ENCODE measurements around the gene TTYH3. TPM values are rescaled to one million over a fixed set of nuclear protein-coding genes. Genes with fewer than 3 reads are reported as not detected.
"Not testable (repeated sequence)": the region's sequence is repeated elsewhere in the genome, so short reads cannot be mapped to it uniquely, and the experiment has no call there.

Gene TTYH3
- total RNA-seq, 1 donor = 41.2 TPM

DNA sequence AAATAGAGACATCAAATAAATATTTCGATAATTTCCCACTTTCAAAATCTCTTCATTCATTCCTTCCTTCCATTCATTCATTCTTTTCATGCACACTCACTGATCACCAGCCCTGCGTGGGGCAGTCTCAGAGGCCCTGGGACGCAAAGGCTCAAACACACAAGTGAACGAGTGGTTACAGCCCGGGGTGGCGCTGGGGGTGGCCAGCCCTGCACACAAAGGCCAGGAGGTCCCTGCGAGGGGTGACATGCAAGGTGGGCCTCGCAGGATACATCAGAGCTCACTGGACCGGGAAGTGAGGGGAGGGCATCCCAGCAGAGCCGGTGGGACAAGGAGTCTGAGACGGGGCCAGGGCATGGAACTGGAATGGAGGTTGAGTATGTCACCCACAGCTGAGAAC is 29.9 kb upstream of the TTYH3 start:
- no peak for DNase-seq (ENCODE audit: low read depth in 2 of 3, low spot score in 2 of 3)

DNA sequence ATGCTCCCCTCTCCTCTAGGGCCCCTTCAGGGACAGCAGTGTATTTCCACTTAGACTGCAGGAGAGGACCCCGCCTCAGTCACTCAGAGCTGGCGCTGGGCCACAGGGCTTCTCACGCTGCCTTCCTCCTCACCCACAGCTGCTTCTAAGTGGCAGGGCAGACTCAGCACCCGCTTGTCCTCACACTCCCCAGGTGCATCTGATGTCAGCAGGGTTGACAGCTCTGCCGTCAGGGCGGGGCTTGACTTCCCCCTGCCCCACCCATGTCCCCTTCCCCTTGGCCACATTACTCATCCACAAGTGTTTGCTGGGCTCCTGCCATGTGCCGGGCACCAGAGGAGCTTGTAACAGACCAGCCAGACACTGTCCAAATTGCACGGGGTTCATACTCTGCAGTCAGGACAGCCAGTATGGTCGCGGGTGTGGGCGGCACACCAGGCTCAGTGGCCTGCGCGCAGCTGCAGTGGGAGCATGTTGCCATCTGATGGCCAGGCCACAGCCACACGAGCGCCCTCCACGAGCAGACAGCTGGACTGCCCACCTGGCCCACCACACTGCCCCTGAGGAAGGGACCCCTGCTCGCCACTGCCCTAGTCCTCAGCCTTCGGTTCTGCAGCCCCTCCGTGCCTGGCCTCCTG is 29.3 kb upstream of the TTYH3 start:
- peak in 1 of 3 donors; percentile 53 for DNase-seq (ENCODE audit: low read depth in 2 of 3, low spot score in 2 of 3)

DNA sequence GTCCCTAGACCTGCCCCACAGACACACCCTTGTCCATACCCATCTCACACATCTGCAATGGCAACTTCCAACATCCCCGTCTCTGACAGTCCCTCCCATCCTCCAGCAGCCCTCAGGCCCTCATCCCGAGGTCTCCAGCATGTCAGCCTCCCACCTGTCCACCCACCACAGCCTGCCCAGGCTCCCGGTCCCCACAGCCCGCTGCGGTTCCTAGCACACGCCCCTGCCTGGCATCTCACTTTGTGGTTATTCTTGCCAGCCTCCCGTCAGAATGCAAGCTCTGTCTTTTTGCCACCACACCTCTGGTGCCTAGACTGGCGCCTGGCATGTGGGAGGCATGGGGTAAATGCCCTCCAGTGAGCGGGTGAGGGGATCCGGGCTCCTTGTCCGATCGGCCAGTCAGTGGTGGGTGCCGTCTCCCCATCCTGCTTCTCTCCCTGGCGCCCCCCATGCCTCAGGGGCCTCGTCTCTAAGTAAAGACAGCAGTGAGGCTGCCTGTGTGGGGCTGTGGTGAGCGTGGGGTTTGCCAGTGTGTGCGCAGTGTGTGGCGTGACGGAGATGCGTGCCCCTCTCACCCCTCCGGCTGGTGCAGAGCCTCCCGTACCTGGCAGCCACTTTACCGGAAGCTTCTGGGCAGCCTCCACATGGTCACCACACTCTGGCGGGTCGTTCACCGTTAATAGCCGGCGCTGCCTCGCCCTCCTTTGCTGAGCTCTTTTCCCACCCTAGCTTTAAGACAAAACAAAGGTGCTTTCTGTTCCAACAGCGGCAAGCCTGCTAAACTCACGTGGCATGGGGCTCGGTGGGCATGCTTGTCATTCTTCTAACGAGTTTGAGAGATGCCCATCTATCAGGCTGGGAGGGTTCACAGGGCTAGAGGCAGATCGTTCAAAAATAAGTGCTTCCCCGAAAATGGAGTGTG is 28.5 kb upstream of the TTYH3 start:
- no peak for DNase-seq (ENCODE audit: low read depth in 2 of 3, low spot score in 2 of 3)

DNA sequence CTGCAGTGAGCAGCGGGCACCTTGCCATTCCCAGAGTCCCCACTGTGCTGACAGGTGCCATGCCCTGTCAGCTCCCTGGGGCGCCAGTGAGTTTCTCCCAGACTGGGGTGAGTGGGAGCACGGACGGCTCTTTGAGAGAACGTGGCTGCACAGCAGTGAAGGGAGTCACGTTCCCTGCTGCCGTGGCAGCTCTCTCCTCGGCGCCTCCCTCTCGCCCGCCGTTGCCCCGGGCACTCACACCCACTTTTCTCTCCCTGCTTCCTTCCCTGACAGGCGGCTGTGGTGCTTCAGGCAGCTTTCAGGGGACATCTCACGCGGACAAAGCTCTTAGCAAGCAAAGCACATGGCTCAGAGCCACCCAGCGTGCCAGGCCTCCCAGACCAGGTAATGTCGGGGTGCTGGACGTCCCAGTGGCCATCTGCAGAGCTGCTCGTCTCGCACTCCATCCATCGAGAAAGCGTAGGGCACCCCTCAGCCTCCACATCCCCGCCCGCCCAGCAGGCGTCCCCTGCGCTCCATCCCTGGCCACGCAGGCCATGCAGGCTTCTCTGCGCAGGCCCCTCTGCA is 27.1 kb upstream of the TTYH3 start:
- no peak for DNase-seq (ENCODE audit: low read depth in 2 of 3, low spot score in 2 of 3)

DNA sequence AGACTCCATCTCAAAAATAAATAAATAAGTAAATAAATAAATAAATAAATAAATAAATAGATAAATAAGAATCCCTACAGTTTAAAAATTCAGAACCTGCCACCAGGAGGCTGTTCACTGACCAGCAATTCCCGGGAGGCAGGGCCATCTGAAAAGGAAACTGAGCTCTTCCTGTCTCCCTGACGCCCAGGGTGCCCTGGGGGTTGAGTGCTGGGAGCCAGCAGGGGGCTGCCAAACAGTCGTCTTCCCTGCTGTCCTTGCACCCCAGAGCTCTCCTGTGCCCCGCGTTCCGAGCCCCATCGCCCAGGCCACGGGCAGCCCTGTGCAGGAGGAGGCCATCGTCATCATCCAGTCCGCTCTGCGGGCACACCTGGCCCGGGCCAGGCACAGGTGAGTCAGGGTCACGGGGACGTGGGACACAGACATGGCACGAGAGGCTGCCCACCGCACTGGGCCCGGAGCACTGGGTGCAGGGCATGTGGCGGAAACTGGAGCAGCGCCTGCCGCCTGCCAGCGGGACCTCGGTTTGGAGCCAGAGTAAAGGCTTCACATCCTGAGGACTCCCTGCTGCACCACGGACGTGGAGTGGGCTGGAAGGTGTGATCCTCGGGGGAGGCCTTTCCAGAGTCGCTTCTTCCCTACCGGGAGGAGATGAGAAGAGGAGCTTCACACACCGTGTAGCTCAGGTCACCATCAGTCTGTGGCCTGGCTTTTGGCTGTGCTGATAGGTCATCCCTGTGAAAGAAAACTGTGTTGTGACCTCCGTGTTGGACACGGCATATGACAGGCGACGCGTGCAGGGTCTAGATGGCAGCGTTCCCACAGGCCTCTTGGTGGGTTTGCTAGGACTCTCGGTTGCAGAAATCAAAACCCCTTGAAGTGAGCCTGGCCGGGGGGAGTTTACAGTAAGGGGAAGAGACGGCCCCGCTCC is 25.9 kb upstream of the TTYH3 start:
- DNase-seq (ENCODE audit: low read depth in 2 of 3, low spot score in 2 of 3) = no peak

DNA sequence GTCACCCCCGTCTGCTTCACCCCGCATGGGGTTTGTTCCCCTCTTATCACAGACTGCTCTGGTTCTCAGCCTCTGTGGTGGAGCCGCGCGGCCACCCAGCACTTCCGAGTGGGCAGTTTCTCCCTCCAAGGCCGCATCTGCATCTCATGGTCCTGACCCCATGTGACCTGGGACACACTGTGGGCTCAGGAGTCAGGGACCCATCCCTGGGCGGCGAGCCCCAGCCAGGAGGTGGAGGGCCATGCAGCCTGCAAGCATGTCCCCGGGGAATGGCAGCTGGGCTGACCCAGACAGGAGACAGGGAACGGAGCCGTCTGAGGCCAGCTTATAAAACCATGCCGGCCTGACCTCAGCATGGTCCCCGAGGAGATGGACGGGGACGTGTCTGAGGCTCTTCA is 25.2 kb upstream of the TTYH3 start:
- DNase-seq (ENCODE audit: low read depth in 2 of 3, low spot score in 2 of 3) = no peak

DNA sequence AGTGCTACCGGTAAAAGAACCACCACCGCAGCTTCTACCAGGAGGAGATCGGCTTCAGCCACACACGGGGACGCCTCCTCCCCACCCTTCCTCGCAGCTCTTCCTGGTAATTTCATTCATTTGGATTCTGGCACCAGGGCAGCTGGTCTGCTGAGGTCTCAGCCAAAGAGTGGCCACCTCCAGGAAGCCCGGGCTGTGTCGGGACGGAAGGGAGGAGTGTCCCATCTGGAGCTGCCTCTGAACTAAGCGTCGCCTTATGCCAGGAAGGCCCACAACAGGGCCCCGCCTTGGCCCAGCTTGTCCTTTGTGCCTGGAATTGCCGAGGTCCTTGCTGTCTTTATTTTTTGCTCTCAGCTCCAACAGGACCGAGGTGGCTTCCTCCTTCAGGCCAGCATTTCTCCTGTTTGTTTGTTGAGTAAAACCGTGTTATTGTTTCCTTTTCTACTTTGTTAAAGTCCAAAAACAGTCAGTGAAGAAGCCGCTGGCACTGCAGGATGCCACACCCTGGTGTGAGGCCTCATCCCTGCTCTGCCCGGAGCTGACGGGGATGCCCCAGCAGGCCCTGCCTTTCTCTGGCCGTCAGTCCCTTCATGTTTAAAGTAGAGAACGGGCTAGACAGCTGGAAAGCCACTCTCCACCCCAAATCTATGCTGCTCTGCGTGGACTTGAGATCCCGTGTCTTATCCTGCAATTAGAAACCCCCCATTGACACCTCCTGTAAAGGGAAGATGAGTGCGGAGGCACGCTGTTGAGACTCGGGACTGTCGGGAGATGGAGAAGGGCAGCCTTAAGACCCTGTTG is 24.5 kb upstream of the TTYH3 start:
- no peak for DNase-seq (ENCODE audit: low read depth in 2 of 3, low spot score in 2 of 3)

DNA sequence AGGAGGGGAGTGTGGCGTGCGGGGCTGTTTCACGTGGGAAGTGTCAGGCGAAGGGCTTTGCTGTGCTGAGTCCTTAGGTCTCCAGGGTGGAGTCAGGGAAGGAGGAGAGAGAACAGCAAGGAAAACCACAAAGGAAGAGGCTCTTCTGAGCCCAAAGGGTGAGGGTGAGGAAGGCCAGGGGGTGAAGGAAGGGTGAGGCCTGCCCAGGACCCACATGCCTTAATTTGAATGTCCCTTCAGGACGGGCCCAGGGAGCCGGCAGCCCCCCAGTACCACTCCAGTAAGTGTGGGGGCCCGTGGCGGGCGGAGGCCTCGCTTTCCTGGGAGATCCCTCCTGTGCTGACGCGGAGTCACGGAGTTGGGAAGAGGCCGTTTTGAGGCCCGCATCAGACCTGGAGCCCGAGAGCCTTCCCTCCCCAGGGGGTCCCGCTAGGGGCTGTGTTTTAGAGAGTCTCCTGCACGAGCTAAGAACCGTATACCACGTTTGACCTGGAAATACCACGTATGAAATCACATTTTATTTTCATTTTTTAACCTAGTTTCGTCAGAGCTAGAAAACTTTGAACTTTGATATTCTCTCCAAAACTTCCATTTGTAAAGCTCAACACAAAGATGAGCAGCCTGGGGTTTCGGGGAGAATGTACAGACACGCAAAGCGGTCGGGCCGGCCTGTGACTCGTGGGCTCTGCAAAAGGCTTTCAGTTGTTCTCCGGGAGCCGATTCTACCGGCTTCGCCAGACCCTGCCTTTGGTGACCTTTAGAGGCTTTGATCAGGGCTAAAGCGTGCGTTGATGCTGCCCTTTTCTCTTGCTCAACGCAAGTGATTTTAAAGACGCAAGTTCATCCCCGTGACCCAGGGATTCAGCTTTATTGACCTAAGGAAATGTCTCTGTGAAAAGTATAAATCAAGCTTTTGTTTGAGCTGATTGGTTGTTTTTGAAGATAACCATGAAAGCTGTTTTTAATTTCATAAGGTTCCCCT is 23.6 kb upstream of the TTYH3 start:
- no peak for DNase-seq (ENCODE audit: low read depth in 2 of 3, low spot score in 2 of 3)

DNA sequence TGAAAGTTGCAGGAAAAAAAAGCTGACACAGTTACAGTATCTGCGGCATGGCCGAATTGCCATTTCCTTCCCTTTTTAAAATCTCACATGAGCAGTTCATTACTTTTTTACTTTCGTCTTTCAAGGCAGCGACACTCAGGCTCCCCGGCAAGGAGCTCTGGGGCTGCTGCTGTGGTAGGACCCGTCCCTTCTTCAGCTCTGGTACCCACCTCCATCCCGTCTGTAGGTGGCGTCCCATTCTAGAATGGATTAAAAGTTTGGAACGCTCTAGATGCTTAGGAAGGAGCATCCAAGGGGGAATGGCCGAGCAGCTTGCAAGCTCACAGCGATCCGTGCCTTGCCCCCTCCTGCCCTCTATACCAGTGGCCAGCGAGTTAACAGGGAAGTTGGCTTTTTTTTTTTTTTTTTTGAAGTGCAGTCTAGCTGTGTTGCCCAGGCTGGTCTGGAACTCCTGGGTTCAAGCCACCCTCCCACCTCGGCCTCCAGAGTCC is 22.8 kb upstream of the TTYH3 start:
- DNase-seq (ENCODE audit: low read depth in 2 of 3, low spot score in 2 of 3) = peak in 2 of 3 donors; percentile 88 to 95

DNA sequence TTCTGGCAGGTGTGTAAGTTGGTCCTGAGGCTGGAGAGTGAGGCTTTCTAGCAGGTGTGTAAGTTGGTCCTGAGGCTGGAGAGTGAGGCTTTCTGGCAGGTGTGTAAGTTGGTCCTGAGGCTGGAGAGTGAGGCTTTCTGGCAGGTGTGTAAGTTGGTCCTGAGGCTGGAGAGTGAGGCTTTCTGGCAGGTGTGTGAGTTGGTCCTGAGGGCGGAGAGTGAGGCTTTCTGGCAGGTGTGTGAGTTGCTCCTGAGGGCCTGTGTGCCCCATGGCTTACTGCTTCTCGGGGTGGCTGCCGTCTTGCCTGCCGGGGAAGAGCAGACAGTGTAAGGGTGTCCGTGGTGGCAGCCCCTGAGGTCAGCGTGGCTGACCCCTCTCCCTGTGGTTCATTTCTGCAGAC is 22.1 kb upstream of the TTYH3 start:
- not testable (repeated sequence) for DNase-seq (ENCODE audit: low read depth in 2 of 3, low spot score in 2 of 3)

DNA sequence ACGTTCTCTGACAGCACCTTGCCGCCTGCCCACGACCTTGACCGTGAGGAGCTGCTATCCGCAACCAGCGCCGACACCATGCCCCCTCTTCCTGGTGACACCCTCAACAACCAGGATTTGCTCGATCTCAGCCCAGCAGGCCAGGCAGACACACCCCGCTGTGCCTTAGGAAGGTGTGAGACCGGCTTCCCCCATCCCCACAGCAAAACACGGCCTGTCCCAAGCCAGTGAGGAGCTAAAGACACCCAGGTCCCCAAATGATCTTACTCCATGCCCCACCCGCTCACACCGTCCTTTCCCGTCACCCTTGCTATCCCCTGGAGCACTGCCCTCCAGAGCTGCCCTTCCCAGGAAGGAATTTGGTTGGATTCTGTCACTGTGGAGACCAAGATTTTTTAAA is 21.3 kb upstream of the TTYH3 start:
- no peak for DNase-seq (ENCODE audit: low read depth in 2 of 3, low spot score in 2 of 3)

DNA sequence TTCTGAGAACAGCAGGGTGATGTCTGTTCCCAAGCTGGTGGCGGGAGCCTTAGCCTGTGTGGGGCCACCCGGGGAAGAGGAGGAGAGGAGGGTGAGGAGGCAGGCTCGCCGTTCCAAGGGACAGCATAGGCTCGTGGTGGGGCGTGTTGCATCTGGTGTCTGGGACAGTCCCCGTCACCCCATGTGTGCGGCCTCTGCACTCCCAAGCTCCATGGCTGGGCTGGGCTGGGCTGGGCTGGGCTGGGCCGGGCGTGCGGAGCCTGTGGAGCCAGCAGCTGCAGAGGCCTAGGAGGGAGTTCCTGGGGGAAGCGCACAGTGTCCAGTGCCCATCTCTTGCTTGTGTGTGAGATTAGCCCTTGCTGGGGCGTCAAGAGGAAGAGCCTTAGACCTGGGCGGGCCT is 20.9 kb upstream of the TTYH3 start:
- DNase-seq (ENCODE audit: low read depth in 2 of 3, low spot score in 2 of 3) = no peak

DNA sequence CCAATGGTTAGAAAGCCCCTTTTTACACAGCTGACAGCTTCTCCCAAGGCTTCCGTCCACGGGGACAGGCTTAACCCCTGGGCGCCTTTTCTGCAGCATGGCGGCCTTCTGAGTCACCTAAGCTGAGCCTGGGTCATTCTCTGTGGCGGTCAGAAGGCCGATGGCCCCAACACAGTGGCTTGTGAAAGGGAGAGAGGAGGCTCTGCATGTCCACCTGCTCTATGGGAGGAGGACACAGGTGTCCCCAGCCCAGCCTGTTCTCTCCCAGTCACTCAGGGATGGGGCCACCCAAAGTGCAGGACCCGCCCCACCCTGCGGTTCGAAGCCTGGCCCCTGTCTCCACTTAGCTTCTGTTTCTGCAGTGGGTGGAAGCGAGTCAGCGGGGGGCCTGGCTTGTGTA is 20.4 kb upstream of the TTYH3 start:
- peak in 1 of 3 donors; percentile 19 for DNase-seq (ENCODE audit: low read depth in 2 of 3, low spot score in 2 of 3)

DNA sequence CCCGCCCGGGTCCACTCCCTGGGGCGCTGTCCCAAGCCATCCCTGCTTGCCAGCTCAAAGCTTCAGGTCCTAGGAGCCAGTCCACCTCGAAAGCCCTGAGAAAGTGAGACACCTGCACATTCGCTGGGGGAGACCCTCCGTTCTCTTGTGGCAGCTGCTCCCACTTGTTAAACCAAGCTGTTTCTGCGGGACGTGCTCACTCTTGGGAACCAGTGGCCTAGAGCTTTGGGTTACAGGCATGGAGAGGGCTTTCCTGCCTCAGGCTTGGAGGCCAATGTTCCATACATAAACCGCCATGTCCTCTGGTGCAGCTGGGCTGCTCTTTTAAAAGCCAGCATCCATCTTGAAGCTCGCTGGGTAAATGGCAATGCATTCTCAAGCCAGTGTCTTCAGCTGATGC is 19.9 kb upstream of the TTYH3 start:
- no peak for DNase-seq (ENCODE audit: low read depth in 2 of 3, low spot score in 2 of 3)

DNA sequence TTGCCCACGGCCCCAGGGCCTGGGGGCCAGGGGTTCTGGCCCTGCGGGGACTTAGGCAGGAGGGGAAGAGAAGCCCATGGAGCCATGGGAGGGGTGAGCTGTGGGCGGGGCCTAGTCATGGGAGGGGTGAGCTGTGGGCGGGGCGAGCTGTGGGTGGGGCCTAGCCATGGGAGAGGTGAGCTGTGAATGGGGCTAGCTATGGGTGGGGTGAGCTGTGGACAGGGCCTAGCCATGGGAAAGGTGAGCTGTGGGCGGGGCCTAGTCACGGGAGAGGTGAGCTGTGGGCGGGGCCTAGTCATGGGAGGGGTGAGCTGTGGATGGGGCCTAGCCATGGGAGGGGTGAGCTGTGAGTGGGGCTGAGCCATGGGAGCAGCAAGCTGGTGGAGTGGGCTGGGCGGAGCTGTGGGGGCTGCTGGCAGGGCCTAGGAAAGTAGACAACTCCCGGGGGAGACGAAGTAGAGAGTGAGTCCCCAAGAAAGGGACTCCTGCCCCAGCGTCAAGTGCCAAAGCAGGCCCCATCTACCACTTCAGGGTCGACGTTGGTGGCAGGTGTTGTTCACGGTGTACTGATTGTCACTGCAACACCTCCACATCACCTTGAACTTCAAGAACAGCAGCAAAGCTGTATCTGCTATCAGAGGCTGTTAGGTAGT is 19.2 kb upstream of the TTYH3 start:
- no peak for DNase-seq (ENCODE audit: low read depth in 2 of 3, low spot score in 2 of 3)

DNA sequence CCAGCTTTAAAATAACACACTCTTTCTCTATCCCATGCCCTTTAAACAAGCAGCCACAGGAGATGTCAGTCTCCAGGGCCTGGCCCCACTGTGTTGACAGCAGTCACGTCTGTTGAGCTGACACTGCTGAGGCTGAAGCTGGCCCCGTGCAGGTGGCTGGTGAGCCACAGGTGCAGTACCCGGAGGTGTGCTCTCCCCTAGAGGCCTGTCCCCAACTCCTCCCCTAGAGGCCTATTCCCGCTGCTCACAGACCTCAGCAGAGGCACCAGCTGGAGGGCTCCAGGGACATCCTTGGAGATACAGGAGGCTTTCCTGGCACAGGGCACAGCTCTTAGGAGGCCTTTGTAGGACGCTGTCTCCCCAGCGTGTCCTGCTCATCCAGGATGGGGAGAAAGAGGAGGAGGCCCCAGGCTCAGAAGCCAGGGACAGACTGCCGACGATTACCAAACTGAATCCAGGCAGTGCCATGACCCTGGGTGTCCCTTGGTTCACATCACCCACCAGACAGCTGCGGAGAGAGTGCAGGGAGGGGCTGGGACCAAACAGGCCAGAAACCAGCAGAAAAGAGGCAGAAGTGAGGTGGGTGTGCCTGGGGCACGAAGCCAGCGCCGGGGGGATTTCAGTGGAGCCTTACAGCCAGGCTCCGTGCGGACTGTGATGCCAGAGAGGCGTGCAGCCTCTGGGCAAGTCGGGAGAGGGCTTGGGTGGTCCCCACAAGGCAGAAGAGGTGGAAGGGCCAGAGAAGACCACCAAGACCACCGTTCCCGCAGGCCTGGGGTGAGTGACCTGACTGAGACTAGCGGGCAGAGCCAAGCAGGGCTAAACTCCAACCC is 18.5 kb upstream of the TTYH3 start:
- no peak for DNase-seq (ENCODE audit: low read depth in 2 of 3, low spot score in 2 of 3)

DNA sequence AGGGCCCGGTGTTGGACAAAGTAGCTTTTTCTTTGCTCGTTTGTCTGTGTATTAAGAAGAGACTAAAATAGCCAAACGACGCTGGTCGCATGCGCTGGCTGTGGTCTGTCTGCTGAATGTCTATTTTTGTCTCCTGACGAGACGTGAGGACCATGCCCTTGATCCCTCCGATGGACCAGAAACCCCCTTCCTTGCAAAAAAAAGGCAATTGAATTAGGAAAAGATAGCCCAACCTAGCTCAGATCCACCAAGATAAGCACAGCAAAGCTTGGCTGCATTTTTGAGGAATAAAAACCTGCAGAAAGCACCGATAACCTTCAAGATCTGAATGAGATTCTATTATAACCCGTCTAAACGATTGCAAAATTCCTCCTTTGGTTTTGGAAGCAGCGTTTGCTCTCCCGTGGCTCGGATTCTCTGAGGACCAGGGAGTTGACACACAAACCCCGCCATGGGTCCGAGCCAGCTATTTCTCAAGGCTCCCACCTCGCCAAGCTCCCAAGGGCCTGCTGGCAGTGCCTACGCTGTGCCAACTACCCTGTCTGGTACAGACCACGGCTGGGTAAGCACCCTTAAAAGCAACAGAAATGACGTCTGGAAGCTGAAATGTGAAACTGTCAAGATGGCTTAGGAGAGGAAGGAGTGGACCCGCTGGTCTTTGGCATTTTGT is 17.7 kb upstream of the TTYH3 start:
- no peak for DNase-seq (ENCODE audit: low read depth in 2 of 3, low spot score in 2 of 3)
